ENCODE measurements around the gene MED1.
A peak's percentile ranks its signal among the peaks of the same experiment; 100 is the strongest.
"Not testable (repeated sequence)": the region's sequence is repeated elsewhere in the genome, so short reads cannot be mapped to it uniquely, and the experiment has no call there.

MED1 gene, protein sequence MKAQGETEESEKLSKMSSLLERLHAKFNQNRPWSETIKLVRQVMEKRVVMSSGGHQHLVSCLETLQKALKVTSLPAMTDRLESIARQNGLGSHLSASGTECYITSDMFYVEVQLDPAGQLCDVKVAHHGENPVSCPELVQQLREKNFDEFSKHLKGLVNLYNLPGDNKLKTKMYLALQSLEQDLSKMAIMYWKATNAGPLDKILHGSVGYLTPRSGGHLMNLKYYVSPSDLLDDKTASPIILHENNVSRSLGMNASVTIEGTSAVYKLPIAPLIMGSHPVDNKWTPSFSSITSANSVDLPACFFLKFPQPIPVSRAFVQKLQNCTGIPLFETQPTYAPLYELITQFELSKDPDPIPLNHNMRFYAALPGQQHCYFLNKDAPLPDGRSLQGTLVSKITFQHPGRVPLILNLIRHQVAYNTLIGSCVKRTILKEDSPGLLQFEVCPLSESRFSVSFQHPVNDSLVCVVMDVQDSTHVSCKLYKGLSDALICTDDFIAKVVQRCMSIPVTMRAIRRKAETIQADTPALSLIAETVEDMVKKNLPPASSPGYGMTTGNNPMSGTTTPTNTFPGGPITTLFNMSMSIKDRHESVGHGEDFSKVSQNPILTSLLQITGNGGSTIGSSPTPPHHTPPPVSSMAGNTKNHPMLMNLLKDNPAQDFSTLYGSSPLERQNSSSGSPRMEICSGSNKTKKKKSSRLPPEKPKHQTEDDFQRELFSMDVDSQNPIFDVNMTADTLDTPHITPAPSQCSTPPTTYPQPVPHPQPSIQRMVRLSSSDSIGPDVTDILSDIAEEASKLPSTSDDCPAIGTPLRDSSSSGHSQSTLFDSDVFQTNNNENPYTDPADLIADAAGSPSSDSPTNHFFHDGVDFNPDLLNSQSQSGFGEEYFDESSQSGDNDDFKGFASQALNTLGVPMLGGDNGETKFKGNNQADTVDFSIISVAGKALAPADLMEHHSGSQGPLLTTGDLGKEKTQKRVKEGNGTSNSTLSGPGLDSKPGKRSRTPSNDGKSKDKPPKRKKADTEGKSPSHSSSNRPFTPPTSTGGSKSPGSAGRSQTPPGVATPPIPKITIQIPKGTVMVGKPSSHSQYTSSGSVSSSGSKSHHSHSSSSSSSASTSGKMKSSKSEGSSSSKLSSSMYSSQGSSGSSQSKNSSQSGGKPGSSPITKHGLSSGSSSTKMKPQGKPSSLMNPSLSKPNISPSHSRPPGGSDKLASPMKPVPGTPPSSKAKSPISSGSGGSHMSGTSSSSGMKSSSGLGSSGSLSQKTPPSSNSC (N-terminal part only)

DNA sequence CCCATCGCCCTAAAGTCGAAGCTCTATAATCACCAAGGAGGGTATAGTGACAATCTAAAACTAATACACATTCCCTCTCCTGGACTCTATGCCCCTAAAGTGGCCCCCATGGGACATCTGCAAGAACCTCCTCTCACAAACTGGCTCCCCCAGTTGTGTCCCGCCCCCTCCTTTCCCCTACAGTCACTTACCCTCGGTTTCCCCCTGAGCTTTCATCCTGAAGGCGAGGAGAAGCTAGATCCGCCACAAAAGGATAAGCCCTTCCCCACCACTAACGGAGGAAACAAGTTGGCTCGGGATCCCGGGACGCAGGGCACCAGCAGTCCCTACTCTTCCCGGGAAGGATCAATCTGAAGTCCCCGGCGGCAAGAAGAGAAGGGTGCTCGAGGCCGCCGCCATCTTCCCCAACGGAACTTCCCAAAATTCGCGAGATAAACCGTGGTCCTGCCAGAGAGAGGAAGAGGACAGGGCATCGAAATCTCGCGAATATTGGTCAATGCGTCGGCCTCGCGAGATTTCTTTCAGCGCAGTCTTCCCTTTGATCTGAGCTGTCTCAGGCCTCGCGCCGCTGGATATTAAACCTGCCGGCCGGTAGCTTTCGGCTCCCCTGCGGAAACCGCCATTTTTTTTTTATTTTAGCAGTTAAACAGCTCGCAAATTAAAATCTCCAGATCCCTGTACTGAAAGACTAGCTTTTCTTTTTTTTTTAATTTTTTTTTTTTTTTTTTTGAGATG, at the start of gene MED1:
MED1 (minus strand) TSS at position 417 of the 735 bp plus-strand sequence; CDS start at position 216, 201 bp downstream.
- peak; percentile 99 for DNase-seq

DNA sequence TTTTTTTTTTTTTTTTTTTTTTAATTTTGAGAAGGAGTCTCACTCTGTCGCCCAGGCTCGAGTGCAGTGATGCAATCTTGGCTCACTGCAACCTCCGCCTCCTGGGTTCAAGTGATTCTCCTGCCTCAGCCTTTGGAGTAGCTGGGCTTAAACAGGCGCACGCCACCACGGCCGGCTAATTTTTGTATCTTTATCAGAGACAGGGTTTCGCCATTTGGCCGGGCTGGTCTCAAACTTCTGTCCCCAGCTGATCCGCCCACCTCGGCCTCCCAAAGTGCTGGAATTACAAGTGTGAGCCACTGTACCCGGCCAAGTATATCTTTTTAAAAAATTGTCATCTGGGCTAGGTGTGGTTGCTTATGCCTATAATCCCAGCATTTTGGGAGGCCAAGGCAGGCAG, 45.9 kb upstream of the MED1 start:
- DNase-seq, result not testable (repeated sequence)

DNA sequence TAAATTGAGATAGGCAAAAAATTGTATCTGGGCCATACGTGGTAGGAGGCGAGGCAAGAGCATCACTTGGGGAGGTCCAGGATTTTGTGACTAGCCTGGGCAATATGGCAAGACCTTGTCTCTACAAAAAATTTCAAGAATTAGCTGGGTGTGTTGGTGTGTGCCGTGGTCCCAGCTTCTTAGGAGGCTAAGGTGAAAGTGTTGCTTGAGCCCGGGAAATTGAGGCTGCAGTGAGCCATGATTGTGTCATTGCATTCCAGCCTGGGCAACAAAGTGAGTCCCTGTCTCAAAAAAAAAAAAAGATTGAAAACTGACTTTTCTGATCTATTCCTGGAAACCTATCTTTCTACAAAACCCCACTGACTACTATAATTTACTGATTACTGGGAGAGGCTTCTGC, 36.9 kb upstream of the MED1 start:
- DNase-seq, result peak; percentile 8

DNA sequence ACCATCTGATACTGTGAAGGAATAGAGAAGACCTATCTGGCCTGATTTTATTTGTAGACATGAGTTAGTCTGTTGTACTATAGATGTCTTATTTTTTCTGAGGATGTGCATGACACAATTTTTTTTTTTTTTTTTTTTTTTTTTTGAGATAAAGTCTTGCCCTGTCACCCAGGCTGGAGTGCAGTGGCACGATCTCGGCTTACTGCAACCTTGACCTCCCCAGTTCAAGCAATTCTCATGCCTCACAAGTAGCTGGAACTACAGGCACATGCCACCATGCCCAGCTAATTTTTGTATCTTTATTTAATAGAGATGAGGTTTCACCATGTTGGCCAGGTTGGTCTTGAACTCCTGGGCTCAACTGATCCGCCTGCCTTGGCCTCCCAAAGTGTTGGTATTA, 36.4 kb upstream of the MED1 start:
- DNase-seq, result not testable (repeated sequence)

DNA sequence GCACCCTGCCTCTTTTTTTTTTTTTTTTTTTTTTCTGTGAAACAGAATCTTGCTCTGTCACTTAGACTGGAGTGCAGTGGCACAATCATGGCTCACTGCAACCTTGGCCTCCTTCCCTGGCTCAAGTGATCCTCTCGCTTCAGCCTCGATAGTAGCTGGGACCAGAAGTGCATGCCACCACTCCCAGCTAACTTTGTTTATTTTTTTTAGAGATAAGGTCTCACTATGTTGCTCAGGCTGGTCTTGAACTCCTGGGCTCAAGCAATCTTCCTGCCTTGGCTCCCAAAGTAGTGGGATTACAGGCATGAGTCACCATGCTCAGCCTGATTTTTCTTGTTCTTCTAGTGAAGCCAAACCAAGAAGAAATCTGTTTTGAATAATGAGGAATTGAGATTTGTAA, 35.2 kb upstream of the MED1 start:
- peak; percentile 59 for DNase-seq

DNA sequence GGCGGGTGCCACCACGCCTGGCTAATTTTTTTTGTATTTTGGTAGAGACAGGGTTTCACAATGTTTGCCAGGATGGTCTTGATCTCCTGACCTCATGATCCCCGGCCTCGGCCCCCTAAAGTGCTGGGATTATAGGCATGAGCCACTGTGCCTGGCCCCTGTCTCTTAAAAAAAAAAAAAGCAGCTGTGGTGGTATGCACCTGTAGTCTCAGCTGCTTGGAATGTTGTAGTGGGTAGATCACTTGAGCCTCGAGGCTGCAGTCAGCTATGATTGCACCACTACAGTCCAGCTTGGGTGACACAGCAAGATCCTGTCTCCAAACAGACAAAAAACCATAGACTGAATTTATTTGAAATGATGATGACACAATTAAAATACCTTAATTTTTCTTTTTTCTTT, 34.5 kb upstream of the MED1 start:
- peak; percentile 87 for DNase-seq

DNA sequence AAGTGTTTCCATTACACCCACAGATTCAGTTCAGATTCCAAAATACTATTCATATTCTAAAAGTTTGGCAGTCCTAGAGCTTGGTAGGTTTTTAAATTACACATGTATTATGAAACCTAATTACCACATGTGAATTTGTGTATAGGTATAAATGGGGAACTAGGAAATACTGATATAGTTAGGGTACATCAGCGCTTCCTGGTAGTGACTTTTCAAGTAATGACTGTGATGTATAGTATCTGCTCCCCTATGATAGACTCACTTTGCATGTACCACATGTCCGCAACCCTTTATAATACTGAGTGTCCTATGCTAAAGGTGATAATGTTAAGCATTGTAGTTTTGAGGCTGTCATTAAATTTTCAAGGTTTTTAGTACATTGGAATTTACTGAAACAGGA, 33.1 kb upstream of the MED1 start:
- DNase-seq, result no peak

DNA sequence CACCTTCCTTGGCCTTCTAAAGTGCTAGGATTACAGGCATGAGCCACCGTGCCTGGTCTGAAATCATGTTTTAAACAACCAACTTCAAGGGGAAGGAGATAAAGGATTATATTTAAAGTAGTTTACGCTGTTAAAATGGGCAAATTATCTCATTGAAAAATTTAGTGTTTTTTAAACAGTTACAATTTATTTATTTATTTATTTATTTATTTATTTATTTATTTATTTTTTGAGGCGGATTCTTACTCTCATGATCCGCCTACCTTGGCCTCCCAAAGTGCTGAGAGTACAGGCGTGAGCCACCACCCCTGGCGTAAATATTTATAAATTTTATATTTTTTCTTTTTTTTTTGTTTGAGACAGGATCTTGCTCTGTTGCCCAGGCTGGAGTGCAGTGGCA, 32.4 kb upstream of the MED1 start:
- no peak for DNase-seq

DNA sequence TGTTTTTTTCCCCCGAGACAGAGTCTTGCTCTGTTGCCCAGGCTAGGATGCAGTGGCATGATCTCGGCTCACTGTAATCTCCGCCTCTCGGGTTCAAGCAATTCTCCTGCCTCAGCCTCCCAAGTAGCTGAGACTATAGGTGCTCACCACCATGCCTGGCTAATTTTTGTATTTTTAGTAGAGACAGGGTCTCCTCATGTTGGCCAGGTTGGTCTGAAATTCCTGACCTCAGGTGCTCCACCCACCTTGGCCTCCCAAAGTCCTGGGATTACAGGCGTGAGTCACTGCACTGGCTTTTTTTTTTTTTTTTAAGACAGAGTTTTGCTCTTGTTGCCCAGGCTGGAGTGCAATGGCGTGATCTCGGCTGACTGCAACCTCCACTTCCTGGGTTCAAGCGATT, 28.6 kb upstream of the MED1 start:
- not testable (repeated sequence) for DNase-seq

DNA sequence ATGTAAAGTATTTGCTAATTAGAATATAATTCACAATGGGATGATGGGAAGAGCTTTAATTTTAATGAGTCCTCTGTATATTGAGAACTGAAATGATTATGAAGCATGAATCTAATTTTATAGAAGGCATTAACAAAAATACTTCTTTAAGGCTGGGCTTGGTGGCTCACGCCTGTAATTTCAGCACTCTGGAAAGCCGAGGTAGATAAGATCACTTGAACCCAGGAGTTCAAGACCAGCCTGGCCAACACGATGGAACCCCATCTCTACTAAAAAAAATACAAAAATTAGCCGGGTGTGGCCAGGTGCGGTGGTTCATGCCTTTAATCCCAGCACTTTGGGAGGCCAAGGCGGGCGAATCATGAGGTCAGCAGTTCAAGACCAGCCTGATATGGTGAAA, 22.2 kb upstream of the MED1 start:
- DNase-seq, result no peak

DNA sequence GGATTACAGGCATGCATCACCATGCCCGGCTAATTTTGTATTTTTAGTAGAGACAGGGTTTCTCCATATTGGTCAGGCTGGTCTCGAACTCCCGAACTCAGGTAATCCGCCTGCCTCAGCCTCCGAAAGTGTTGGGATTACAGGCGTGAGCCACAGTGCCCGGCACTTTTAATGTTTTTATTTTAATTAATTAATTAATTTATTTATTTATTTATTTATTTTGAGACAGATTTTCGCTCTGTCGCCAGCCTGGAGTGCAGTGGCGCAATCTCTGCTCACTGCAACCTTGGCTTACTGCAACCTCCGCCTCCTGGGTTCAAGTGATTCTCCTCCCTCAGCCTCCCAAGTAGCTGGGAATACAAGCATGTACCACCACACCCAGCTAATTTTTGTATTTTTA, 17.5 kb upstream of the MED1 start:
- not testable (repeated sequence) for DNase-seq

DNA sequence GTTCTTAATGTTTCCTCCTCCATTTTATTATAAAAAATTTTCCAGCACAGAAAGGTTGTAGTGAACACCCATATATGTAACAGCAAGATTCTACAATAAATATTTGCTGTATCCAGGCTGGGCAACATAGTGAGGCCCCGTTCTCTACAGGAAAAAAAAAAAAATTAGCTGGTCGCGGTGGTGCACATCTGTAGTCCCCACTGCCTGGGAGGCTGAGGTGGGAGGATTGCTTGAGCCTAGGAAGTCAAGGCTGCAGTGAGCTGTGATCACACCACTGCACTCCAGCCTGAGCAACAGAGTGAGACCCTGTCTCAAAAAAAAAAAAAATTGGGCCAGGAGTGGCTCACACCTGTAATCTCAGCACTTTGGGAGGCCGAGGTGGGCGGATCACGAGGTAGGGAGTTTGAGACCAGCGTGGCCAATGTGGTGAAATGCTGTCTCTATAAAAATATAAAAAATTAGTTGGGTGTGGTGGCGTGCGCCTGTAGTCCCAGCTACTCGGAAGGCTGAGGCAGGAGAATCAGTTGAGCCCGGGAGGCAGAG, 13.6 kb upstream of the MED1 start:
- not testable (repeated sequence) for DNase-seq

DNA sequence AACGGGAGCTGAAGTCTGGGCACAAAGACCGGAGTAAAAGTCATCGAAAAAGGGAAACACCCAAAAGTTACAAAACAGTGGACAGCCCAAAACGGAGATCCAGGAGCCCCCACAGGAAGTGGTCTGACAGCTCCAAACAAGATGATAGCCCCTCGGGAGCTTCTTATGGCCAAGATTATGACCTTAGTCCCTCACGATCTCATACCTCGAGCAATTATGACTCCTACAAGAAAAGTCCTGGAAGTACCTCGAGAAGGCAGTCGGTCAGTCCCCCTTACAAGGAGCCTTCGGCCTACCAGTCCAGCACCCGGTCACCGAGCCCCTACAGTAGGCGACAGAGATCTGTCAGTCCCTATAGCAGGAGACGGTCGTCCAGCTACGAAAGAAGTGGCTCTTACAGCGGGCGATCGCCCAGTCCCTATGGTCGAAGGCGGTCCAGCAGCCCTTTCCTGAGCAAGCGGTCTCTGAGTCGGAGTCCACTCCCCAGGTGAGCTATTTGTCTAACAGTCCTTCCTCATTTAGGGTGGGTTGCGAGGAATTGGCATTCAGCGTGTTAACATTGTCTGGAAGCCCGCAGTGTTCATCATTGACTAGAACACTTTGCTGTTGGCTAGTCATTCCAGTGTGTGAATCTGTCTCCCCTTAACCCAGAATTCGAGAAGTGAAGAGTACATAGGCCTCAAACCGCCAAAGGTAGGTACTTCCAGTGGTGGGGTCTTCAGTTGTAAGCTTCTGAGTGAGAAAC, 11.7 kb upstream of the MED1 start:
- no peak for DNase-seq

DNA sequence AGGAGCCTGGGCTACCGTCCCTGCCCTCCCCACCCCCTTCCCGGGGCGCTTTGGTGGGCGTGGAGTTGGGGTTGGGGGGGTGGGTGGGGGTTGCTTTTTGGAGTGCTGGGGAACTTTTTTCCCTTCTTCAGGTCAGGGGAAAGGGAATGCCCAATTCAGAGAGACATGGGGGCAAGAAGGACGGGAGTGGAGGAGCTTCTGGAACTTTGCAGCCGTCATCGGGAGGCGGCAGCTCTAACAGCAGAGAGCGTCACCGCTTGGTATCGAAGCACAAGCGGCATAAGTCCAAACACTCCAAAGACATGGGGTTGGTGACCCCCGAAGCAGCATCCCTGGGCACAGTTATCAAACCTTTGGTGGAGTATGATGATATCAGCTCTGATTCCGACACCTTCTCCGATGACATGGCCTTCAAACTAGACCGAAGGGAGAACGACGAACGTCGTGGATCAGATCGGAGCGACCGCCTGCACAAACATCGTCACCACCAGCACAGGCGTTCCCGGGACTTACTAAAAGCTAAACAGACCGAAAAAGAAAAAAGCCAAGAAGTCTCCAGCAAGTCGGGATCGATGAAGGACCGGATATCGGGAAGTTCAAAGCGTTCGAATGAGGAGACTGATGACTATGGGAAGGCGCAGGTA, 11.0 kb upstream of the MED1 start:
- DNase-seq, result no peak

DNA sequence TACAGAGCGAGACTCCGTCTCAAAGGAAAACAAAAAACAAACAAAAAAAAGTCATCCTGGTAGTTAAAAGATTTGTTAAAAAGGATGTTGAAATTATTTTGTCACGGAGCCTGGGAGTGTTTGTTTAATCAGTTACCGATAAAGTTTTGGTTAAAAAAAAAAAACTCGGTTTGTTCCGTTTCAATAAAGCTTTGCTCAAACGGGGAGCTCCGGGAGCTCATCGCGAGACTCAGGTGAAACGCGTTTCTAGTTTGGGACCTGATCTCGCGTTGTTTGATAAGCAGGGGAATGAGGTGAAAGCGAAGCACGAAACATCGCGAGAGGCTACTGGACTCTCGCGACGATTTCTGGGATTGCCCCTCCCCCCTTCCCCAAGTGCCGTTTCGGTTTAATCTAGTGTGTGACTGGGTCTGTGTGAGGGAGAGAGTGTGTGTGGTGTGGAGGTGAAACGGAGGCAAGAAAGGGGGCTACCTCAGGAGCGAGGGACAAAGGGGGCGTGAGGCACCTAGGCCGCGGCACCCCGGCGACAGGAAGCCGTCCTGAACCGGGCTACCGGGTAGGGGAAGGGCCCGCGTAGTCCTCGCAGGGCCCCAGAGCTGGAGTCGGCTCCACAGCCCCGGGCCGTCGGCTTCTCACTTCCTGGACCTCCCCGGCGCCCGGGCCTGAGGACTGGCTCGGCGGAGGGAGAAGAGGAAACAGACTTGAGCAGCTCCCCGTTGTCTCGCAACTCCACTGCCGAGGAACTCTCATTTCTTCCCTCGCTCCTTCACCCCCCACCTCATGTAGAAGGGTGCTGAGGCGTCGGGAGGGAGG, 10.3 kb upstream of the MED1 start, which contains the start of gene CDK12:
CDK12 (plus strand) TSS at position 374 of the 813 bp plus-strand sequence. CDS start 586 bp downstream, outside the sequence.
- DNase-seq, result peak; percentile 100

DNA sequence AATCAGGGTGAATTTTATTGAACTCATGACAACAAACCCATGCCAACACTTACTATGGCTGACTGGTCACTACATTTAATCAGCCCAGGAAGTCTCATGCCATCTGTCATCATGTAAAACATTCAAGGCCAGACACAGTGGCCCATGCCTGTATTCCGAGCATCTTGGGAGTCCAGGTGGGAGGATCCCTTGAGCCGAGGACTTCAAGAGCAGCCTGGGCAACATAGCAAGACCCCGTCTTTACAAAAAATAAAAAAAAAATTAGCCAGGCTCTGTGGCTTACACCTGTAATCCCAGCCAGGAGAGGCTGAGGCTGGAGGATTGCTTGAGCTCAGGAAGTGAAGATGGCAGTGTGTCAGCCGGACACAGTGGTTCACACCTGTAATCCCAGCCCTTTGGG, 4.9 kb upstream of the MED1 start:
- DNase-seq, result no peak

DNA sequence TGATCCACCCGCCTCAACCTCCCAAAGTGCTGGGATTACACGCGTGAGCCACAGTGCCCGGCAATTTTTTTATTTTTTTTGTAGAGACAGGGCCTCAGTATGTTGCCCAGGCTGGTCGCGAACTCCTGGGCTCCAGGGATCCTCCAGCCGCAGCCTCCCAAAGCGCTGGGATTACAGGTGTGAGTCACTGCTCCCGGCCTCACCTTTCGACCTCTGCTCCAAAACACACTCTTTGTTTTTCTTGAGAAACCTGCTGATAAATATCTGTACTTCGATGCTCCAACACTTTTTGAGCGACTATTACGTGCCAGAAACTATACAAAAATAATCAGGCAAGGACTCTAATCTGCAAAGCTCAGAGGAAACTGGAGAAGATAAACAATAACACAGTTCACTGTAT, 1.0 kb downstream of the MED1 start:
- no peak for DNase-seq

DNA sequence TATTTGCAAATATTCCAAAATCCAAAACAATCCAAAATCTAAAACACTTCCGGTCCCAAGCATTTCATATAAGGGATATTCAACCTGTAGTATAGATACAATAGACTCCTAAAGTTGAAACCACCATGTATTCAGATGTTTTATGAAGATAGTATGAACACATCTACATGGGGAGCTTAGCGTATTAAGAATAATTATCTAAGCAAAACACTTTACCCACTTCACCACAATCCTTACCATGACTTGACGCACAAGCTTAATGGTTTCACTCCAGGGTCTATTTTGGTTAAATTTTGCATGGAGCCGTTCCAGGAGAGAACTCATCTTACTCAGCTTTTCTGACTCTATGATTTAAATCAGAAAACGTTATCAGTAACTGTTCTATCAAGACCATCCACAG, 3.5 kb downstream of the MED1 start:
- DNase-seq, result no peak

DNA sequence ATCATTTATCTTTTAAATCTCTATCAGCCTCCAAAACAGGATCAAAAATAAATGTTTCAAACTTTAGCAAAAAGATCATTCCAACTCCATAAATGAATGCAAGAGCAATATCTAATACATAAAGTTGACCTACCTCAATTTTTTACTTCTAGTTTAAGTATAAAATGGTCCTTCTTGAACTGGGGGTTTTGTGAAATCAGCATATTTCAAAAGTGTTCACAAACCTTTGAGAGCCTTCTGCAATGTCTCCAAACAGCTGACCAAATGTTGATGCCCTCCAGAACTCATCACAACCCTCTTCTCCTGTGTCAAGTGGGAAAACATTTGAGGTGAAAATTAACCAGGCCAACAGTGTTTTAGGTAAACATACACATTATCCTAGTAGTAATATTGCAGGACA, 7.7 kb downstream of the MED1 start:
- no peak for DNase-seq

DNA sequence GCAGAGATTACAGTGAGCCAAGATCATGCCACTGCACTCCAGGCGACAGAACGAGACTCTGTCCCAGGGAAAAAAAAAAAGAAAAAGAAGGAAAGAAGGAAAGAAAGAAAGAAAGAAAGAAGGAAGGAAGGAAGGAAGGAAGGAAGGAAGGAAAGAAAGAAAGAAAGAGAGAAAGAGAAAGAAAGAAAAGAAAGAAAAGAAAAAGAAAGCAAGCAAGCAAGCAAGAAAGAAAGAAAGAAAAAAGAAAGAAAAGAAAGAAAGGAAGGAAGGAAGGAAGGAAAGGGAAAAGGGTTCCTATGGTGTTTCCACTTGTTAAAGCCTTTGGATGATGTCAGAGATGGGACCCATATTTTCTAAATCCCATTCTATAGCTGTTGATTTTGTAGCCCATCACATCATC, 11.2 kb downstream of the MED1 start:
- not testable (repeated sequence) for DNase-seq
